HCT116 (cell line): ENCODE measurements around the gene DNAJC7. TPM values are rescaled to one million over a fixed set of nuclear protein-coding genes. Genes with fewer than 3 reads are reported as not detected.

Experiments used
- ATAC-seq: fragments of 200-7000 bp; cut with Tn5 transposase; 2 replicates; pipeline ENCODE4 v1.9.1; 2020; ENCODE audit warnings: mild to moderate bottlenecking, moderate library complexity
- BruUV-seq: library from RNA; stranded (reverse); fragments of 400-500 nt; replicated peaks from 2 replicates; lab custom pipeline; 2021; lab: Mats Ljungman, UMichigan
- CTCF ChIA-PET: fragments of 300-600 bp; sonication (Branson Sonifier 250); formaldehyde crosslinking; loops from one replicate; lab custom pipeline; 2021; ENCODE audit warnings: antibody characterized with exemption; lab: Charles Lee
- POLR2A ChIA-PET: fragments of 300-600, 350-600 bp; sonication (Branson Sonifier 250); formaldehyde crosslinking; loops from one replicate; lab custom pipeline; 2021; ENCODE audit warnings: antibody characterized with exemption; lab: Charles Lee
- RAD21 ChIA-PET, 2 experiments: fragments of 300-600 bp; sonication (Branson Sonifier 250); formaldehyde crosslinking; loops; one replicate each; lab custom pipeline; 2023; ENCODE audit warnings: low total read pairs in 2 of 2; ENCODE audit not compliant: uncharacterized antibody in 2 of 2, unreplicated experiment in 2 of 2, low non-redundant PET in 1 of 2; lab: Charles Lee
- DNase-seq: peaks from one replicate; pipeline ENCODE4 v3.0.0-alpha.2; 2010; ENCODE audit warnings: low read depth, low spot score
- H2AFZ ChIP-seq: fragments of 200-600 bp; shearing (Covaris generic), sonication (generic); 2 replicates; pipeline ENCODE4 v1.6.1; 2017; ENCODE audit warnings: low read depth, mixed run types, mixed read lengths, antibody characterized with exemption, low read length; ENCODE audit not compliant: poor library complexity, severe bottlenecking
- H3K27ac ChIP-seq: 2 replicates; pipeline ENCODE4 v1.5.1; 2012; ENCODE audit warnings: low read depth, low read length
- H3K27me3 ChIP-seq: fragments of 200-600 bp; sonication (generic); 2 replicates; pipeline ENCODE4 v1.6.1; 2016; ENCODE audit warnings: mixed run types, low read length, mixed read lengths; ENCODE audit not compliant: insufficient read depth
- H3K36me3 ChIP-seq, 2 experiments: fragments of 200-500 bp in 1 of 2; fragments of 200-600 bp in 1 of 2; sonication (Bioruptor generic) in 1 of 2; sonication (generic) in 1 of 2; 2 replicates each; pipeline versions ENCODE4 v1.5.1 to v1.6.1; 2014 to 2016; ENCODE audit warnings: low read length in 2 of 2, inconsistent platforms in 1 of 2, mixed read lengths in 1 of 2, mixed run types in 1 of 2; ENCODE audit not compliant: insufficient read depth in 2 of 2, control insufficient read depth in 1 of 2
- H3K4me1 ChIP-seq, 2 experiments: fragments of 200-600 bp in 1 of 2; sonication (generic) in 1 of 2; 2 replicates each; pipeline versions ENCODE4 v1.5.1 to v1.6.1; 2012 to 2017; ENCODE audit warnings: low read length in 2 of 2, inconsistent platforms in 1 of 2, mild to moderate bottlenecking in 1 of 2, mixed read lengths in 1 of 2, mixed run types in 1 of 2, moderate library complexity in 1 of 2; ENCODE audit not compliant: insufficient read depth in 2 of 2, control insufficient read depth in 1 of 2
- H3K4me2 ChIP-seq: fragments of 200-600 bp; sonication (generic); 2 replicates; pipeline ENCODE4 v1.6.1; 2017; ENCODE audit warnings: mixed run types, low read length, mixed read lengths
- H3K4me3 ChIP-seq, 2 experiments: fragments of 200-600 bp in 1 of 2; sonication (generic) in 1 of 2; replicated peaks in 1 of 2; 2 replicates each; pipeline ENCODE4 v1.5.1; 2011 to 2016; ENCODE audit warnings: low read length in 2 of 2, control low read depth in 1 of 2, low read depth in 1 of 2, mild to moderate bottlenecking in 1 of 2, mixed read lengths in 1 of 2, mixed run types in 1 of 2
- H3K79me2 ChIP-seq: fragments of 200-600 bp; sonication (generic); 2 replicates; pipeline ENCODE4 v1.6.1; 2017; ENCODE audit warnings: mild to moderate bottlenecking, mixed run types, low read length, moderate library complexity, mixed read lengths; ENCODE audit not compliant: insufficient read depth
- H3K9ac ChIP-seq: fragments of 200-600 bp; sonication (generic); 2 replicates; pipeline ENCODE4 v1.6.1; 2016; ENCODE audit warnings: low read length, mixed read lengths
- H3K9me2 ChIP-seq: fragments of 200-600 bp; sonication (generic), shearing (Covaris generic); 2 replicates; pipeline ENCODE4 v1.6.1; 2017; ENCODE audit warnings: mixed run types, mild to moderate bottlenecking, moderate library complexity; ENCODE audit not compliant: insufficient read depth
- H3K9me3 ChIP-seq, 2 experiments: fragments of 200-500 bp in 1 of 2; fragments of 200-600 bp in 1 of 2; sonication (Bioruptor generic) in 1 of 2; sonication (generic) in 1 of 2; 2 replicates each; pipeline ENCODE4 v1.6.1; 2014 to 2017; ENCODE audit warnings: low read length in 2 of 2, mixed read lengths in 2 of 2, inconsistent platforms in 1 of 2, low read depth in 1 of 2, mild to moderate bottlenecking in 1 of 2, mixed run types in 1 of 2, moderate library complexity in 1 of 2; ENCODE audit not compliant: control insufficient read depth in 1 of 2, insufficient read depth in 1 of 2
- H4K20me1 ChIP-seq: fragments of 200-600 bp; sonication (generic), shearing (Covaris generic); 2 replicates; pipeline ENCODE4 v1.6.1; 2017; ENCODE audit warnings: mixed run types, mild to moderate bottlenecking, moderate library complexity; ENCODE audit not compliant: insufficient read depth
- ATF3 ChIP-seq: IDR thresholded peaks from 2 replicates; pipeline ENCODE4 v1.6.1; 2012
- CBX3 ChIP-seq: IDR thresholded peaks from 2 replicates; pipeline ENCODE4 v1.6.1; 2012; ENCODE audit warnings: low read depth
- CEBPB ChIP-seq: IDR thresholded peaks from 2 replicates; pipeline ENCODE4 v1.6.1; 2012; ENCODE audit warnings: low read depth
- CTCF ChIP-seq, 3 experiments: fragments of 200-600 bp in 1 of 3; sonication (generic) in 1 of 3; IDR thresholded peaks in 2 of 3; conservative IDR thresholded peaks in 1 of 3; 2 replicates each; pipeline ENCODE4 v1.5.1; 2012 to 2017; ENCODE audit warnings: low read depth in 2 of 3, low read length in 2 of 3, antibody characterized with exemption in 1 of 3, borderline replicate concordance in 1 of 3, control low read depth in 1 of 3, mild to moderate bottlenecking in 1 of 3, mixed read lengths in 1 of 3, mixed run types in 1 of 3, moderate library complexity in 1 of 3; ENCODE audit not compliant: insufficient read depth in 1 of 3
- EGR1 ChIP-seq: IDR thresholded peaks from 2 replicates; pipeline ENCODE4 v1.6.1; 2012; ENCODE audit warnings: low read depth
- FOSL1 ChIP-seq: IDR thresholded peaks from 2 replicates; pipeline ENCODE4 v1.6.1; 2012; ENCODE audit warnings: low read depth
- MAX ChIP-seq: IDR thresholded peaks from 2 replicates; pipeline ENCODE4 v1.6.1; 2012
- POLR2AphosphoS5 ChIP-seq: IDR thresholded peaks from 2 replicates; pipeline ENCODE4 v1.6.1; 2011; ENCODE audit warnings: mild to moderate bottlenecking, low read depth, low read length, moderate library complexity
- SRF ChIP-seq: IDR thresholded peaks from 2 replicates; pipeline ENCODE4 v1.6.1; 2012; ENCODE audit warnings: low read depth
- TCF7L2 ChIP-seq: IDR thresholded peaks from 2 replicates; pipeline ENCODE4 v1.7.0; 2011; ENCODE audit warnings: borderline replicate concordance, inconsistent platforms; ENCODE audit not compliant: insufficient read depth, insufficient read length; ENCODE audit errors: extremely low read depth
- YY1 ChIP-seq: IDR thresholded peaks from 2 replicates; pipeline ENCODE4 v1.6.1; 2011; ENCODE audit warnings: low read length, low read depth, moderate library complexity, mild to moderate bottlenecking; ENCODE audit not compliant: insufficient replicate concordance; ENCODE audit errors: extremely low read depth
- intact Hi-C: fragments of 100-400 bp; cut with micrococcal nuclease; formaldehyde crosslinking; loops from 2 replicates; pipeline ENCODE4 v1.10.0; 2022
- total RNA-seq: library from RNA; stranded (reverse); gene quantifications from one replicate; pipeline ENCODE4 v1.2.1, GENCODE V29; 2021; ENCODE audit not compliant: unreplicated experiment

Gene DNAJC7
- total RNA-seq, 1 experiment from 2014 or later = 113 TPM

- no peak overlapping the region for H3K27ac ChIP-seq
- POLR2A ChIA-PET = no interaction called here
- no peak overlapping the region for H2AFZ ChIP-seq
- no peaks in the 10 kb centered on the region for H3K27me3 ChIP-seq
- intact Hi-C loops = no loop called here
- H3K9me2 ChIP-seq = no peaks in the 10 kb centered on the region
- H3K79me2 ChIP-seq = peaks cover 59% of the 10 kb centered on the region
- RAD21 ChIA-PET = no interaction called here
- H3K36me3 ChIP-seq = peaks cover 24 to 34% of the 10 kb centered on the region in 2 experiments
- no peaks in the 10 kb centered on the region for H3K9me3 ChIP-seq
- CTCF ChIA-PET = no interaction called here
- H4K20me1 ChIP-seq = peaks cover 23% of the 10 kb centered on the region; the same call in 1 of the 2 replicates
- H3K9ac ChIP-seq = no peak overlapping the region
- H3K4me2 ChIP-seq = no peak overlapping the region
- no peak for DNase-seq
- BruUV-seq = no TSS peak
- peaks cover 20 to 40% of the 10 kb centered on the region in 2 experiments for H3K4me1 ChIP-seq
- no peak for TF ChIP-seq CBX3
- TF ChIP-seq MAX = no peak
- TF ChIP-seq POLR2AphosphoS5 = no peak
- TF ChIP-seq SRF = no peak
- TF ChIP-seq, all 23 proteins: peak for 0
- H3K4me3 ChIP-seq = no peak overlapping the region
- ATAC-seq = no peak
These were observed 16.7 kb downstream of the DNAJC7 start for GRCh38 chr17:42000413-42001133.

- ChIA-PET CTCF (no interaction called here), POLR2A (interaction anchor here (1.1 kb wide), 1 partner anchor 425 kb away, joined by 3 read pairs; the partner anchor contains the start of gene CAVIN1), RAD21 (no interaction called here)
- DNase-seq (no peak), ATAC-seq (no peak)
- no peak overlapping the region for H3K4me3 ChIP-seq
- H3K36me3 ChIP-seq = peaks cover 38 to 50% of the 10 kb centered on the region in 2 experiments
- no peak overlapping the region for H2AFZ ChIP-seq
- no peaks in the 10 kb centered on the region for H3K27me3 ChIP-seq
- no peaks in the 10 kb centered on the region for H3K9me3 ChIP-seq
- peaks cover 20 to 40% of the 10 kb centered on the region in 2 experiments for H3K4me1 ChIP-seq
- H4K20me1 ChIP-seq = peaks cover 30% of the 10 kb centered on the region; the same call in 1 of the 2 replicates
- H3K9me2 ChIP-seq = no peaks in the 10 kb centered on the region
- no TSS peak for BruUV-seq
- H3K4me2 ChIP-seq = no peak overlapping the region
- intact Hi-C loops = no loop called here
- TF ChIP-seq SRF (no peak), YY1 (no peak), ATF3 (no peak), CBX3 (no peak), POLR2AphosphoS5 (no peak), MAX (no peak), CEBPB (no peak), EGR1 (no peak), TCF7L2 (no peak), FOSL1 (no peak), CTCF (IDR thresholded peaks at IDR 0.05 in 2 of 3, conservative IDR thresholded peaks at IDR 0.05 in 1 of 3; ENCODE audit: borderline replicate concordance in 1 of 3, insufficient read depth in 1 of 3, low read depth in 2 of 3, low read length in 2 of 3) (no peak)
- no peak overlapping the region for H3K9ac ChIP-seq
- peaks cover 52% of the 10 kb centered on the region for H3K79me2 ChIP-seq
- no peak overlapping the region for H3K27ac ChIP-seq
These were observed 18.7 kb downstream of the DNAJC7 start for GRCh38 chr17:41998497-41998896.
